IPS-18c (cell line): ENCODE results near the gene BGLAP.
A peak's percentile ranks its signal among the peaks of the same experiment; 100 is the strongest.

Experiments used
- H3K4me3 ChIP-seq: 2 replicates; pipeline ENCODE4 v1.7.0; 2013; ENCODE audit warnings: low read depth, mild to moderate bottlenecking, low read length, moderate library complexity; ENCODE audit not compliant: insufficient read depth
- H3K9me3 ChIP-seq: one replicate; pipeline ENCODE4 v1.6.1; 2013; ENCODE audit warnings: mild to moderate bottlenecking, low read length, moderate library complexity; ENCODE audit not compliant: control insufficient read depth, insufficient read depth

Gene BGLAP

DNA sequence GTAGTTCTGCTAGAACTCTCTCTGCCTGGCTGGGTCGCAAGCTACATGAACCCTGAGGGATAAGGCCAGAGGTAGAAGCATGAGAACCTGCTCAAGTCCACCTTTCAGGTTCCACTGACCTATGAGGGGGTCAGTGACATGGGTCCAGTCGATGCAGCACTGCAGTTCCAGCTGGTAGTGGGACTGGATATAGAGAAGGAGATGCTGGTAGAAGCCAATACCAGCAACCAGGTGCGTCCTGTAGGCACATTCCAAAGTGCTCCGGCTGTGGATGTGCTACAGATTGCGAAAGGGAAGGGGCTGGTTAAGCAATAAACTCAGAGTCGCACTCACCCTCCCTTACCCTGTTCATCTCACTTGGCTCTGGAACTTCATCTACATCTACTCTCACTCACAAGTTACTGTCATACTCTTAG is 35.0 kb downstream of the BGLAP start:
- no peak overlapping the region for H3K4me3 ChIP-seq
- no peaks in the 10 kb centered on the region for H3K9me3 ChIP-seq

- H3K9me3 ChIP-seq: no peaks in the 10 kb centered on the region
- H3K4me3 ChIP-seq: no peak overlapping the region
These were observed 37.9 kb downstream of the BGLAP start for GRCh38 chr1:156279837-156280236.

DNA sequence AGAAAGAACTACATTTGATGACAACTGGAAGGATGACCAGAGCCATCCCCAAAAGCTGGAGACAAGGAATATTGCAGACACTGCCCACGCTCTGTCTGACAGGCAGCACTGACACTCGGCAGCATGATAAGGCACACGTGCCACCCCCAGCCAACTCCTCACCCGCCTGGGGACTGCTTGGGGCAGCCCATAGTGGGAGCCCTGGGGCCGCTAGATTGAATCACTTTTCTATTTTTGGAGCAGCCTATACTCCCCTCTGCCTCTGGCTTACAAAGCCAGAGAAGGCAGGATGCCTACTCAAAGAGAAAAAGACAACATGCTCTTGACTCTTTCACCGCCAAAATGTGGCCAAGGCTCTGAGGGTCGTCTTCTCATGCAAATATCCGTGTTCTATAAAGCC is 39.3 kb downstream of the BGLAP start:
- Histone ChIP-seq H3K4me3 (peak overlapping the region; percentile 87), H3K9me3 (no peaks in the 10 kb centered on the region)

DNA sequence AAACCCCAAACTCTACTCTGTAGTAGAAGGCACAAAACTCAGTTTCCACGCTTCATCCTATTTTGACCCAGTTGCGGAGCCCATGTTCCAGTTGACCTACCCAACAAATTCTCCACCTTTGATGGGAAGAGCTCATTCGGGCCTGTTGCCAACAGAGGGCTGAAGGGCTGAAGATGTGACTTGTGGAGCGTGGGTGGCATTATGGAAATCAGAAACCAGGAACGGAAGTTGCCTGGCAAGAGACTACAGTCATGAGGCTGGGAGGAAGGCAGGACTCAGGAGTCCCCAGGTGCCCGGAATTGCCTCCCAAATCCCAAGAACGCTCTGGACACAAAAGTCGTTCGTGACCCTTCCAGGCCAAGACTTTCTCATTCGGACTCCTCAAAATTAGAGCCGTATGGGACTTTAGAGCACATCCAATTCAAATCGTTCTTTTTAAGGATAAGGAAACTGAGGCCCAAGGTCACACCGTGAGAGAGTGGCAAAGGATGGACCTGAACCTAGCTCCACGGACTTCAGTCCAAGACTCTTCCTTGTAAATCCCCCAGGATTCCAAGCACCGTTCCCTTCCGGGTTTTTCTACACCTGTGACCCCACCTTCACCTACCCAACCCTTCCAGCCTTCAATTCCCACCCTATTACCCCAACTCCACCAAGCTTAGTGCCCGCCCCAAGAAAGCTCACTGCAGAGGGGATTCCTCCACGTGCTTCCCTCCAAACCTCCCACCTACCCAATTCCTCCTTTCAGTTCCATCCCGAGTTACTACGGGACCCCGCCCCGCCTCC is 39.9 kb downstream of the BGLAP start:
- Histone ChIP-seq H3K9me3 (no peaks in the 10 kb centered on the region), H3K4me3 (peak overlapping the region; percentile 87)

DNA sequence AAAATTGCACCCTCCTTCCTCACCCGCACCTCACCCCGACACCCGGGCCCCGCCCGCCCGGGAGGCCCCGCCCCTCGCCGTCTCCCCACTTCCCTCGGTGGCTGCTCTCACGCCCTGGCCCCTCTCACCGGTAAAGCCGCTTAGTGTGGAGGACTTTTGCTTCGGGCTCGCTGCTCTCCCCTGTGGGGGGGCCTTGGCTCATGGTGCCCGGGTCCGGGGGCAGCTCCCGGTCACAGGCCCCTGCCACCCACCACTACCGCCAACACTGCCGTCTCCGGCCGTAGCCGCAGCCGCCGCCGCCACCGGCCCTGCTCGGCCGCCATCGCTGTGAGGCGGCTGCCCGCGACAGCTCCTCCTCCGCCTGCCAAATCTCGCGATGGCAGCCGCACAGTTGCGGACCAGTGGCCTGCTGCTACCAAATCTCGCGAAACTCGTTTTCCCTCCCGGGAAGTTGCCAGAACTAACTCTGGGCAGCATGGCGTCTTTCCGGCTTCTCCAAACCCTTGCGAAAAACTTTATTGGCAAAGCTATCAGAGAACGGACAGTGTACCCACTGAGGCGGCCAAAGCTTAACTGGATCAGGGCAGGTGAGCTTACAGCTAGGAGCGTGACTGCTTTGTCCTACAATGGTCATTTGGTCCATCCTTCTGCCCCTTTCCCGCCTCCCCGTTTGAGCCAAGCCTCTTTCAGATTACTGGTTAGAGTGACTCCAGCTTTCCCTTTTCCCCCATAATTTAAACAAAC is 40.7 kb downstream of the BGLAP start, which contains the start of gene SMG5:
SMG5 (minus strand) TSS at position 347 of the 744 bp plus-strand sequence; CDS start at position 202, 145 bp downstream.
- Histone ChIP-seq H3K9me3 (no peaks in the 10 kb centered on the region), H3K4me3 (peak within 1 kb of the TSS; percentile 87)

- Histone ChIP-seq H3K9me3 (no peaks in the 10 kb centered on the region), H3K4me3 (peak overlapping the region; percentile 51)
These were observed 41.5 kb downstream of the BGLAP start for GRCh38 chr1:156283521-156283920.

DNA sequence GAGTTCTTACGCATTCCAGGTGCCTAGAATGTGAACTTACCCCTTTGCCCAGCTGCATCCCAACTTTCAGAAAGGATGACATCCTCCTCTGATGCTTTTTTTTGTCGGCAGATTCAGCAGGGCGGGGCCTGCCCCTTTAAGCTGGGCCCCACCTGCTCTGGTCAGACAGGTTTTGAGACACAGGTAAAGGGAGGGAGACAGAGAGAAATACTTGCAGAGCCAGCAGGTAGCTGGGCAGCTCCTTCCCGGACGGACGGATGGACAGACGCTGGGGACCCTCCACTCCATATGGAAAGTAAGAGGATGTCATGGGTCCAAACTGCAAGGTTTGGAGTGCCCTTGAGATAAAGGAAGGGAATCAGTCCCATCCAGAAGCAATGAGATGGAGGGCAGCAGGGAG is 42.1 kb downstream of the BGLAP start, which contains the start of gene TMEM79:
TMEM79 (plus strand) TSS at position 214 of the 400 bp plus-strand sequence. CDS start 902 bp downstream, outside the sequence.
- Histone ChIP-seq H3K4me3 (peak within 1 kb of the TSS; percentile 51), H3K9me3 (no peaks in the 10 kb centered on the region)

GRCh38 chr1:156284757-156285156 is 42.8 kb downstream of the BGLAP start:
- H3K9me3 ChIP-seq: no peaks in the 10 kb centered on the region
- no peak overlapping the region for H3K4me3 ChIP-seq

- H3K9me3 ChIP-seq: no peaks in the 10 kb centered on the region
- H3K4me3 ChIP-seq: no peak overlapping the region
These were observed 43.5 kb downstream of the BGLAP start for GRCh38 chr1:156285437-156285836.

DNA sequence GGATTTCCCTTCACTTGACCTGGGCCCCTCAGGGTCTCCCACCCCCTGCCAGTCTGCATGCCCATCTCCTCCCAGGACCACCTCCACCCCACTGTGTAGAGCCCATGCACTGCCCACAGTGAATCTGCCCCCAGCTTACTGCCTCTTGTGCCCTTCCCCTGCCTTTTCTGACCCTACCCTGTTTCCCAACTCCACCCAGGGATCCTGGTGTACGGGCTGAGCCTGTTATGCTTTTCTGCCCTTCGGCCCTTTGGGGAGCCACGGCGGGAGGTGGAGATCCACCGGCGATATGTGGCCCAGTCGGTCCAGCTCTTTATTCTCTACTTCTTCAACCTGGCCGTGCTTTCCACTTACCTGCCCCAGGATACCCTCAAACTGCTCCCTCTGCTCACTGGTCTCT is 44.1 kb downstream of the BGLAP start:
- Histone ChIP-seq H3K9me3 (no peaks in the 10 kb centered on the region), H3K4me3 (no peak overlapping the region)

DNA sequence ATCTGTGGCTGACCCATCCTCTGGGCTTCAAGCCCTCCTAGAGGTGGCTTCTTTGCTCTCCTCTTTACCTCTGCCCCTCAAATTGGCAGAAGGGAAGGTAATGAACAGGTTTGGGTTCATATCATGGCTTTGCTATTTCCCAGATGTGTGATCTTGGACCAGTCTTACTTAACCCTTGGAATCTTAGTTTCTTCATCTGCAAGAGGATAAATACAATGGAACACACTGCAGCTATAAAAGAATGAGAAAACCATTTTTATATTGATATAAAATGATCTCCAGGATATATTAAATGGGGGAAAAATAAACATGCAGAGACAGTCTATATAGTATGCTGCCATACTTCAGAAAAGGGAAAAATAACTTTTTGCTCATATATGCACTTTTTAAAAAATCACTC is 47.9 kb downstream of the BGLAP start:
- Histone ChIP-seq H3K4me3 (no peak overlapping the region), H3K9me3 (peaks cover 2% of the 10 kb centered on the region)

GRCh38 chr1:156291226-156292061 is 49.5 kb downstream of the BGLAP start:
- peaks cover 2% of the 10 kb centered on the region for H3K9me3 ChIP-seq
- H3K4me3 ChIP-seq: peak overlapping the region; percentile 43
